H1 (cell line): ENCODE data around the gene SCNN1G.

ENCODE experiments used
- CTCF ChIP-seq, 3 experiments: IDR thresholded peaks; 1 replicate in 2 of 3; 2 replicates in 1 of 3; pipeline versions ENCODE4 v1.5.1 to v1.6.1; 2011; ENCODE audit warnings: low read length in 3 of 3, mild to moderate bottlenecking in 3 of 3, inconsistent platforms in 2 of 3, low read depth in 1 of 3, moderate library complexity in 1 of 3; ENCODE audit not compliant: insufficient read depth in 1 of 3; ENCODE audit errors: control extremely low read depth in 1 of 3
- EP300 ChIP-seq, 2 experiments: IDR thresholded peaks; 1 replicate in 1 of 2; 2 replicates in 1 of 2; pipeline ENCODE4 v1.6.1; 2011 to 2012; ENCODE audit warnings: low read depth in 2 of 2, low read length in 2 of 2, mild to moderate bottlenecking in 2 of 2, borderline replicate concordance in 1 of 2, inconsistent platforms in 1 of 2, moderate library complexity in 1 of 2
- GABPA ChIP-seq: IDR thresholded peaks from 2 replicates; pipeline ENCODE4 v1.6.1; 2011; ENCODE audit warnings: mild to moderate bottlenecking, low read length, moderate library complexity, borderline replicate concordance; ENCODE audit not compliant: insufficient read depth
- JUN ChIP-seq: IDR thresholded peaks from 2 replicates; pipeline ENCODE4 v1.6.1; 2011; ENCODE audit warnings: low read depth, mild to moderate bottlenecking, improper control_type of control experiment, low read length
- MAFK ChIP-seq: IDR thresholded peaks from 2 replicates; pipeline ENCODE4 v1.6.1; 2012; ENCODE audit warnings: low read depth, mild to moderate bottlenecking, improper control_type of control experiment, low read length
- MAX ChIP-seq: IDR thresholded peaks from 2 replicates; pipeline ENCODE4 v1.6.1; 2012; ENCODE audit warnings: inconsistent platforms
- POLR2AphosphoS5 ChIP-seq: IDR thresholded peaks from 2 replicates; pipeline ENCODE4 v1.6.1; 2011; ENCODE audit warnings: low read depth, low read length
- SP1 ChIP-seq: IDR thresholded peaks from 2 replicates; pipeline ENCODE4 v1.6.1; 2011; ENCODE audit warnings: low read depth, low read length
- TAF1 ChIP-seq: IDR thresholded peaks from 2 replicates; pipeline ENCODE4 v1.6.1; 2011; ENCODE audit warnings: mild to moderate bottlenecking, low read depth, low read length
- YY1 ChIP-seq: IDR thresholded peaks from 2 replicates; pipeline ENCODE4 v1.6.1; 2011; ENCODE audit warnings: low read depth, mild to moderate bottlenecking, low read length

GRCh38 chr16:23183543-23183862, 958 bp downstream of the SCNN1G start:
- TF ChIP-seq GABPA (no peak), EP300 (IDR thresholded peaks at IDR 0.05; ENCODE audit: borderline replicate concordance in 1 of 2, low read depth in 2 of 2, low read length in 2 of 2) (no peak), JUN (no peak), MAFK (no peak), TAF1 (no peak), MAX (no peak), CTCF (IDR thresholded peaks at IDR 0.05; ENCODE audit: control extremely low read depth in 1 of 3, insufficient read depth in 1 of 3, low read depth in 1 of 3, low read length in 3 of 3) (no peak), POLR2AphosphoS5 (no peak), SP1 (no peak), YY1 (no peak)
